ENCODE measurements around the gene NOC4L.

Gene NOC4L

GRCh38 chr12:132171293-132171967 lies 27.2 kb downstream of the NOC4L start:
- DNase-seq = no peak

GRCh38 chr12:132171968-132172521 lies 27.8 kb downstream of the NOC4L start:
- no peak for DNase-seq

GRCh38 chr12:132172619-132173018 lies 28.4 kb downstream of the NOC4L start:
- DNase-seq = no peak

GRCh38 chr12:132173135-132174014 lies 29.1 kb downstream of the NOC4L start:
- no peak for DNase-seq

- no peak for DNase-seq
These were observed 30.0 kb downstream of the NOC4L start for GRCh38 chr12:132174015-132174838.

GRCh38 chr12:132174839-132175490 lies 30.7 kb downstream of the NOC4L start:
- DNase-seq = no peak

- DNase-seq = no peak
These were observed 31.5 kb downstream of the NOC4L start for GRCh38 chr12:132175496-132176384.

- DNase-seq = no peak
These were observed 32.2 kb downstream of the NOC4L start for GRCh38 chr12:132176385-132176919.

GRCh38 chr12:132176920-132177551 lies 32.8 kb downstream of the NOC4L start:
- DNase-seq = no peak

- DNase-seq = no peak
These were observed 34.1 kb downstream of the NOC4L start for GRCh38 chr12:132178316-132178715.

GRCh38 chr12:132178801-132179401 lies 34.6 kb downstream of the NOC4L start:
- peak; percentile 34 to 47 for DNase-seq

- DNase-seq = no peak
These were observed 35.4 kb downstream of the NOC4L start for GRCh38 chr12:132179431-132180362.

GRCh38 chr12:132180648-132181546 lies 36.6 kb downstream of the NOC4L start:
- DNase-seq = no peak

- no peak for DNase-seq
These were observed 37.4 kb downstream of the NOC4L start for GRCh38 chr12:132181570-132182200.

GRCh38 chr12:132182206-132182710 lies 38.0 kb downstream of the NOC4L start:
- no peak for DNase-seq

- DNase-seq = no peak
These were observed 38.6 kb downstream of the NOC4L start for GRCh38 chr12:132182711-132183365.

GRCh38 chr12:132185705-132186104 lies 41.4 kb downstream of the NOC4L start:
- no peak for DNase-seq
